ENCODE data around the gene NIT1.

DNA sequence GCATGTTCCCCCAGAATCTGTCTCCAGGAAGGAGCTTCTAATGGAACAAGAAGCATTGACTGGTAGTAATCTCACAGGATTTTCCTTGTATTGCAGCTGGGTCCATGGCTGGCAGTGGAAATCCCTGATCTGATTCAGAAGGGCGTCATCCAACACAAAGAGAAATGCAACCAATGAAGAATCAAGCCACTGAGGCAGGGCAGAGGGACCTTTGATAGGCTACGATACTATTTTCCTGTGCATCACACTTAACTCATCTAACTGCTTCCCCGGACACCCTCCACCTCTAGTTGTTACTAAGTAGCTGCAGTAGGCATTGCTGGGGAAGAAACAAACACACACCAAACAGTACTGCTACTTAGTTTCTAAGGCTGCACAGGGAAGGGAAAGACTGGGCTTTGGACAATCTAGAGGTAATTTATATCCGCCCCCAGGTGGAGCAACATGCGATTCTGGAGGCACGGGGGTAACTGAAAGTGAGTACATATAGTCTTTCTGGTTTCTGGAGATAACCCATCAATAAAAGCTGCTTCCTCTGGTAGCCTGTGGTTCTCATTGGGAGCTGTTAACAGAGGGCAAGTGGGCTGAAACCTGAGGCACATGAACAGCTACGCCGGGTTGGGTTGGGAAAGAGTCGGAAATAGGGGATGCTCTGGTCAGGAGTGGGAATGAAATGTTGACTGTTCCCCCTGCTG lies 40.6 kb downstream of the NIT1 start:
- no peak for TF ChIP-seq CTCF (conservative IDR thresholded peaks at IDR 0.05)
- no peak for TF ChIP-seq EZH2 (IDR thresholded peaks at IDR 0.05; ENCODE audit: low read depth)

All from PC-9 (cell line).